ENCODE results near the gene GFAP.
"Not testable (repeated sequence)": the region's sequence is repeated elsewhere in the genome, so short reads cannot be mapped to it uniquely, and the experiment has no call there.

GFAP gene

GRCh38 chr17:44915321-44915726, at the start of gene GFAP:
Gene GFAP (minus strand): TSS chr17:44915500. CDS start chr17:44915486, 14 bp downstream.
- no peak for DNase-seq

- no peak for DNase-seq
Observed at GRCh38 chr17:44961921-44962350, 46.6 kb upstream of the GFAP start.

GRCh38 chr17:44960691-44961090, 45.4 kb upstream of the GFAP start:
- no peak for DNase-seq

GRCh38 chr17:44959821-44960531, 44.7 kb upstream of the GFAP start:
- peak; percentile 18 for DNase-seq

GRCh38 chr17:44956998-44957981, 42.0 kb upstream of the GFAP start:
- DNase-seq: no peak

GRCh38 chr17:44955674-44956425, 40.5 kb upstream of the GFAP start:
- DNase-seq: no peak

- no peak for DNase-seq
Observed at GRCh38 chr17:44952946-44953475, 37.7 kb upstream of the GFAP start.

- DNase-seq: no peak
Observed at GRCh38 chr17:44948315-44948795, 33.1 kb upstream of the GFAP start.

- DNase-seq: peak; percentile 96
Observed at GRCh38 chr17:44947461-44948314, 32.4 kb upstream of the GFAP start, which contains the start of gene KIF18B. Gene KIF18B (minus strand): TSS chr17:44947773. CDS start chr17:44936344, 11,429 bp downstream.

- DNase-seq: not testable (repeated sequence)
Observed at GRCh38 chr17:44945652-44946051, 30.4 kb upstream of the GFAP start.

- no peak for DNase-seq
Observed at GRCh38 chr17:44942456-44942855, 27.2 kb upstream of the GFAP start.

- no peak for DNase-seq
Observed at GRCh38 chr17:44941712-44942331, 26.5 kb upstream of the GFAP start.

- DNase-seq: no peak
Observed at GRCh38 chr17:44940768-44941167, 25.5 kb upstream of the GFAP start.

- no peak for DNase-seq
Observed at GRCh38 chr17:44940317-44940716, 25.0 kb upstream of the GFAP start.

- no peak for DNase-seq
Observed at GRCh38 chr17:44935116-44935515, 19.8 kb upstream of the GFAP start.

GRCh38 chr17:44934745-44935105, 19.4 kb upstream of the GFAP start:
- DNase-seq: no peak

- no peak for DNase-seq
Observed at GRCh38 chr17:44933824-44934744, 18.8 kb upstream of the GFAP start.

- DNase-seq: no peak
Observed at GRCh38 chr17:44932787-44933097, 17.4 kb upstream of the GFAP start.

- no peak for DNase-seq
Observed at GRCh38 chr17:44932096-44932786, 16.9 kb upstream of the GFAP start.

GRCh38 chr17:44931376-44931775, 16.1 kb upstream of the GFAP start:
- DNase-seq: no peak

Measured in stimulated activated CD4-positive, alpha-beta T cell treated with anti-CD3 and anti-CD28 coated beads, Interleukin-15, amount 100 ng/mL, for 24 hours (primary cell).